ENCODE results near the gene LANCL2.
"Not testable (repeated sequence)": the region's sequence is repeated elsewhere in the genome, so short reads cannot be mapped to it uniquely, and the experiment has no call there.

The LANCL2 gene

DNA sequence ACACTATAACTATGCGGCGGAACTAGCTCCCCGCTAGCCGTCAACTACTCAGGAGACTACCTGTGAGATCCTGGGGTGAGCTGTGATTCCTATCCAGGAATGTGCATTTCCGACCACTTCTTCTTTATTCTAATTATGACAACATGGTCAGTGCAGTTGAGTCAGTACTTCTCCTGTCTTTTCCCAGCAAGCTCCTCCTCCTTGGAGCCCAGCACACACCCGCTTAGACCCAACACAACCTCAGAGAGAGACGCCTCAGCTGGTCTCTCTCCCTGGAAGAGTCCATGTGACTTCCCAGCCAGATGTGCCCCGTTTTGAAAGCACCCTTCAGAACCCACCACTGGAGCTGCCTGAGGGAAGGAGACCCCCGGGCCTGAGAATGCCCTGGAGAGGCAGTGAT lies 106.5 kb downstream of the LANCL2 start:
- DNase-seq (ENCODE audit: low read depth): not testable (repeated sequence)

DNA sequence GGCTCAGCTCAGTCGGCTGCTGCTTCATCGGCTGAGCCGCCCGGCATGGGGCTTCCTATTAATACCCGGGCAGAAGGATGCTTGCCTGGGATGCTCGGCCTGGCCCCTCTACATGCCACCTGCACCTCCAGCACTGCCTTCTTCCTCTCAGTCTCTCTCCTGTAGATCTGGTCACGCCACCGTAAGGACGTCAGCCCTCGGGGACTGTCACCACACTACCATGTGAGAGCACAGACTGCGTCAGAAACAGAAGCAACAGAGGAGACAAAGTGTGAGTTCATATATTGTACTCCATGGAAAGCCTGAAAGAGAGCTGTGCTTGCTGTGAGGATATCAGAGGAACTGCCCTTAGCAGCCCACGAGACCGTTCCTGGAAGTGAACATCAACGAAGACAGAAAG lies 107.3 kb downstream of the LANCL2 start:
- DNase-seq (ENCODE audit: low read depth): not testable (repeated sequence)

DNA sequence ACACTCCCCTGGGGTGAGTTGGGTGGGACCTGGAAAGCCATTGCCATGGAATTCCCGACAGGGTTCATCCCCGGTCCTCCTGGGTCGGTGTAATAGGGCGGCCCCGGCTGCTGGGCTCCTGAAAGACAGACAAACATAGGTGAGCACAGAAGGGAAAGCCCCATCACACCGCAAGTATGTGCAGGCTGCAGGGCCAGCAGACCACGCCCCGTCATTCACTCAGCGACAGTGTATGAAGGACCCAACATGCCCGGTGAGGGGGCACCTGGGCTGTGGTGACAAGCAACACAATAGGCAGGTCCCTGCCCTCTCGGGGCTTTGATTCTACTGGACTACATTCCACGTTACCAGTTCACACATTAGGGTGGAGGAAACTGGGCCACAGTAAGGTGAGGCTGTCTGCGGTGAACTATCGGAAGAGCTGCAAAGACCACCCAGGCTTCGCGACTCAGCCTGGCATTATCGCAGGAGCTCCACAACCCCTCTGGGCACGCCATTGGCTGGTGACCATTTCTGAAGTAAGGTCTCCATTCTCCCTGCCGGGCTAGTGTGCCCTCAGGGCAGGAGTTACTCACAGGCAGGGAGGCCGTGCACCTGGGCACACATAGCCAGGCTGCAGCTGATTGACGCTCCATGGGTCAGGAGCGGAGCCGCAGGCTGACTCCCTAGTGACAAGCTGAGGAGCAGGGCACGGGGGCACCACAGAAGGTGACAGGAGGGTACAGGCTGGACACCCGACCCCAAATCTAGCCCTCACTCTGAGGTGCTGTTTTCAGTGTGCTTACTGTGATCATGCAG lies 108.0 kb downstream of the LANCL2 start:
- no peak for DNase-seq (ENCODE audit: low read depth)

- DNase-seq (ENCODE audit: low read depth): no peak
Observed at GRCh38 chr7:55473932-55474331, 108.8 kb downstream of the LANCL2 start.

DNA sequence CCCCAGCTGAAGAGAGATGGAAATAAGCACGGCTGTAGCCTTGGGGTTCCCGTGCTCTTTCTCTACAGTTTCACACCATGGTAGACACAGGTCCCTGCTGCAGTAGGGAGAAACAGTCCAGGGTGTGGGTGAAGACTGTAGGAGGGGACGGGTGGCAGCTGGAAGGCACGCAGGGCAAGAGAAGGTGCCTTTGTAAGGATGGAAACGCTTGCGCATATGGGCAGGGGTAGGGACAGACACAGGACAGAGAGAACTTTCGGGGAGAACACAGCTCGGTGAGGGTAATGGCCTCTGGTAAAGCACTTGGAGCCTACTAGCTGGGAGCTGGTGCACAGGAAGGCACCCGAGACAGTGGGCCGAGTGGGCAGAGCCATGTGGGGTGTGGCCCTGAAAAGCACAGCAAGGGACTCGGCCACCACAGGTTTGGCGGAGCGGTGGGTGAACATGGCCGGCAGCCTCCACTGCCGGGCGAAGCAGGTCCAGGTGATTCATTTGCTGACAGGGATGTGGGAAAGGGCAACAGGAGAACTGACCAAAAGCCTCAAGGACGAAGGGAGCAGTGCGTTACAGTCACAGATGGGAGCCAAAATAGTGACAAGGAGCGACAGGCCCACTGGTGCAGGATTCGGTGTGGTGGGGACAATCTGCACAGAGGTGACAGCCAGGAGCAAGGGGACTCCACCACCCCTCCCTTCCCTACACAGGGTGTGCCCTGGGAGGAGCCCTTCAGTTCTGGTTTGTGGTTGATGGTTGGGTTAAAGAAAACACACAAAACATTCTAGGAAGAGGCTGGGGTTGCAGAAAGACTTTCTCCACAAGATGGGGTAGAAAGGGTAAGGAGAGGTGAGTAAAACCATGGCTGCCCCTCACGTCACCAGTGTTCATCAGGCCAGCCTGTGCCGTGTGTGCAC lies 110.1 kb downstream of the LANCL2 start:
- no peak for DNase-seq (ENCODE audit: low read depth)

DNA sequence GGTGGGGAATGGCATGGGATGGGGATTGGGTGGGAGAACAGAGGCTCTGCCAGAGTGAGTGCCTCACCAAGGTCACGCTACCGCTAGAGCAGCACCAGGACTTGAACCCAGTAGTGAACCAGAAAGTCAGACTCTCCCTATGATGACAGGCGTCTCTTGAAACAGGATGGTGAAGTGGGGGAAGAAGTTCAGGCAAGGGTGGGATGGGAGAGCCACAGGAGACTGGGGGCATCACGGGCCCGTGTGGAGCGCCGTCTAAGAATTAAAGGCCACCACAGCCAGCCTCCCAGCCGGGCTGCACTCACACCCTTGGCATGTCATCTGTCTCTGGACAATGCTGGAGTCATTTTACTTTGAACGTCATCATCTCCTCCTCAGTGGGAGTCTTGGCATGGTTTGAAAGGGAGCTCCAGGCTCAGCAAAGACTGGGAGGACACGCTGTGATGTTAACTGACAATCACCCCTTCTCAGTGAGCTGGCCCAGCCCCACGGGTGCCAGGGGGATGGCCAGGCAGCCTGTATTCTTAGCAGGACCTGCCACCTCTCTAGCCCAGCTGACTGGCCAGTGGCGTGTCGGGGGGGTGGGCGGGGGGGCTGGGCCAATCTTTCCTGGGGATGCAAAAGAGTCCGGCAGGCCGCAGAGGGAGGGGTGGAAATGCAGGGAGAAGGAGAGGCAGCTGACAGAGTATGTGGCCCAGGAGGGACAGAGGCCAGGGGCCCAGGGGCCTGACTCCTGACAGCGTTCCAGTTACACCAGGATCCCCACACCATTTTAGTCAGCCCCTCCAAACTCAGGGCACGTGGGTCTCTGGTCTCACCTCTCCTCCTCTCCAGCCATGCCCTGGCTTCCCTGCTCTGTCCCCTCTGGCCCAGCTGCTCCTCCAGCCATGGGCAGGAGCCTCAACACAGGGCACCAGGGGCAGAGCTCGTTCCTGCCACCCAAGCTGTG lies 111.0 kb downstream of the LANCL2 start:
- no peak for DNase-seq (ENCODE audit: low read depth)

- DNase-seq (ENCODE audit: low read depth): no peak
Observed at GRCh38 chr7:55476852-55477780, 112.0 kb downstream of the LANCL2 start.

DNA sequence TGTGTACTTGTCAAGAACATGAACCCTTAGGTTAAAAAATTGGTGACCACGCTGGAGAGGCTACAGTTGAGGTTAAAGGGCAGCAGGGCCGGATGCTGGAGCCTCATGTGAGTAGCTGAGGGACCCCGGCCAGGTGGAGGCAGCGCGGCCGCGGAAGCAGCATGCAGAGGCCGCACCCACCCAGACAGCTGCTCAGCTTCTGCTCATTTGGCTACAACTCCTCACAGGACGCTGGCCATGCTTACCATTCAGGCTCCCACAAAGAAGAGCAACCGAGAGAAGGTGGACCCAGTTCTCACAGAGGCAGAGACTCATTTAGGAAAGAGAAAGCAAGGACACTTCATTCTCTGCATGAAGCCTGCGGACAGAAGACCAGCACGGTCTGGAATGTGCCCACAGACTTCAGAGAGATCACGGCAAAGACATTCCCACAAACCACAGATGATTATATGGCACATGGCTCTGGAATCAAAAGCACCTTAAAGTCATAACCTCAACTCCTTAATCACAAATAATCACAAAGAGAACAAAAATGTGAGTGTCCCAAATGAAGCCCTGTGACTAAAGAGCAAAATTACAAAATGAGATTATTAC lies 112.7 kb downstream of the LANCL2 start:
- DNase-seq (ENCODE audit: low read depth): no peak

DNA sequence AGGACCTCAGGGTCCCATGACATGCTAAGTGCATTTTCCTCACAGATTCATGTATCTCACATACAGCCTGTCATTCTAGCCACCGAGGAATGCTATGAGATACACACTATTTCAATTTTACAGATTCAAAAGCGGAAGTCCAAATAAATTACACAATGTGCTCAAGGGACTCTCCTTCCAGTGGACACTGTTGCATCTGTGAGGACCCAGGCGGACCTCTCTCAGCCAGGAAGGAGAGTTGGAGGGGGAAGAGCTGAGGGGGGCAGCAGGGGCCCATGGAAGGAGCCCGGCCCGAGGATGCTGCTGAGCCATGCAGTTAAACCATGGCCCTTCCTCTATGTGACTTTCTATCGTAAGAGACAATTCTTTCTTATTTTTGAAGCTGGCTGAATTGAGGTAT lies 113.6 kb downstream of the LANCL2 start:
- DNase-seq (ENCODE audit: low read depth): no peak

- DNase-seq (ENCODE audit: low read depth): no peak
Observed at GRCh38 chr7:55481155-55481554, 116.0 kb downstream of the LANCL2 start.

- DNase-seq (ENCODE audit: low read depth): no peak
Observed at GRCh38 chr7:55483046-55483445, 117.9 kb downstream of the LANCL2 start.
